ENCODE results near the gene ACTR3. TPM values are rescaled to one million over a fixed set of nuclear protein-coding genes. Genes with fewer than 3 reads are reported as not detected.
"Not testable (repeated sequence)": the region's sequence is repeated elsewhere in the genome, so short reads cannot be mapped to it uniquely, and the experiment has no call there.

ACTR3 gene
- total RNA-seq, 4 donors from 2014 or later, result 163 to 198 (median 188) TPM

DNA sequence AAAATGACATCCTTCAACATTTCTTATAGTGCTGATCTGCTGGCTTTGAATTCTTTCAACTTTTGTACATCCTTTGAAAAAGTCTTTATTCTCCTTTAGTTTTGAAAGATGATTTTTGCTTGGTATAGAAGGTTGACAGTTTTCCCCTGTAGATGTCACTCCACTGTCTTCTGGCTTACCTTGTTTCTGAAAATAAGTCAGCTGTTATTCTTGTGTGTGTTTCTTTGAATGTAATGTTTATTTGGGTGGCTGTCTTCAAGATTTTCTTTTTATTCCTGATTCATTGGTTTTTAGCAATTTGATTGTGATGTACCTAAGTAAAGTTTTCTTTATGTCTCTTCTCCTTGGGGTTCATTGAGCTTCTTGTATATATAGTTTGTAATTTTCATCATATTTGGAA lies 47.6 kb downstream of the ACTR3 start:
- Histone ChIP-seq H3K36me3 (peaks cover 18 to 90% (median 65%) of the 10 kb centered on the region in 4 donors), H3K27me3 (no peaks in the 10 kb centered on the region), H3K27ac (replicated peaks in 1 of 4) (no peak overlapping the region), H3K4me1 (no peaks in the 10 kb centered on the region), H3K9me3 (peaks cover 0 to 3% (median 0%) of the 10 kb centered on the region in 4 donors), H3K4me3 (no peak overlapping the region)
- intact Hi-C loops (cut with DNase I), result loop anchor here (10.0 kb wide), 1 partner anchor 183 kb away; the partner anchor contains the start of gene SLC35F5
- TF ChIP-seq, protein P1, sequence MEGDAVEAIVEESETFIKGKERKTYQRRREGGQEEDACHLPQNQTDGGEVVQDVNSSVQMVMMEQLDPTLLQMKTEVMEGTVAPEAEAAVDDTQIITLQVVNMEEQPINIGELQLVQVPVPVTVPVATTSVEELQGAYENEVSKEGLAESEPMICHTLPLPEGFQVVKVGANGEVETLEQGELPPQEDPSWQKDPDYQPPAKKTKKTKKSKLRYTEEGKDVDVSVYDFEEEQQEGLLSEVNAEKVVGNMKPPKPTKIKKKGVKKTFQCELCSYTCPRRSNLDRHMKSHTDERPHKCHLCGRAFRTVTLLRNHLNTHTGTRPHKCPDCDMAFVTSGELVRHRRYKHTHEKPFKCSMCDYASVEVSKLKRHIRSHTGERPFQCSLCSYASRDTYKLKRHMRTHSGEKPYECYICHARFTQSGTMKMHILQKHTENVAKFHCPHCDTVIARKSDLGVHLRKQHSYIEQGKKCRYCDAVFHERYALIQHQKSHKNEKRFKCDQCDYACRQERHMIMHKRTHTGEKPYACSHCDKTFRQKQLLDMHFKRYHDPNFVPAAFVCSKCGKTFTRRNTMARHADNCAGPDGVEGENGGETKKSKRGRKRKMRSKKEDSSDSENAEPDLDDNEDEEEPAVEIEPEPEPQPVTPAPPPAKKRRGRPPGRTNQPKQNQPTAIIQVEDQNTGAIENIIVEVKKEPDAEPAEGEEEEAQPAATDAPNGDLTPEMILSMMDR (IDR thresholded peaks at IDR 0.05), result no peak
- DNase-seq (ENCODE audit: extremely low spot score), result no peak

DNA sequence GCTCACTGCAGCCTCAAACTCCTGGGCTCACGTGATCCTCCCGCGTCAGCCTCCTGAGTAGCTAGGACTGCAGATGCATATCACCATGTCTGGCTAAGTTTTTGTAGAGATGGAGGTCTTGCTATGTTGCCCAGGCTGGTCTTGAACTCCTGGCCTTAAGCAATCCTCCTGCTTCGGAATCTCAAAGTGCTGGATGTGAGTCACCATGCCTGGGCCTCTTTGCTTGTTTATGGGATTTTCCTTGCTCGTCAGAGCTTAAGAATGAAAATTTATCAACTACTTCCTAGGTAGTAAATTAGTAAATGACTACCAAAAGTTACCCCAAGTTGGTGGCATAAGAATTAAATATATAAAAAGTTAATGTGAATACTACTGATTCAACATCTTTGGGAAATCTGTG lies 51.0 kb downstream of the ACTR3 start:
- TF ChIP-seq, protein P1 (IDR thresholded peaks at IDR 0.05), result no peak
- TF ChIP-seq POLR2AphosphoS5 (IDR thresholded peaks at IDR 0.05) (no peak), EP300 (IDR thresholded peaks at IDR 0.05) (no peak), POLR2A (IDR thresholded peaks at IDR 0.05; ENCODE audit: low read depth) (no peak)
- DNase-seq (ENCODE audit: extremely low spot score), result no peak
- peaks cover 0 to 3% (median 0%) of the 10 kb centered on the region in 4 donors for H3K9me3 ChIP-seq
- intact Hi-C loops (cut with DNase I), result no loop called here
- WGBS, result 96% methylated on average over 5 of the region's 5 CpGs
- no peak overlapping the region for H3K4me3 ChIP-seq
- no peaks in the 10 kb centered on the region for H3K4me1 ChIP-seq
- peaks cover 10 to 92% (median 66%) of the 10 kb centered on the region in 4 donors for H3K36me3 ChIP-seq
- H3K27ac ChIP-seq (replicated peaks in 1 of 4), result no peak overlapping the region
- no peaks in the 10 kb centered on the region for H3K27me3 ChIP-seq

DNA sequence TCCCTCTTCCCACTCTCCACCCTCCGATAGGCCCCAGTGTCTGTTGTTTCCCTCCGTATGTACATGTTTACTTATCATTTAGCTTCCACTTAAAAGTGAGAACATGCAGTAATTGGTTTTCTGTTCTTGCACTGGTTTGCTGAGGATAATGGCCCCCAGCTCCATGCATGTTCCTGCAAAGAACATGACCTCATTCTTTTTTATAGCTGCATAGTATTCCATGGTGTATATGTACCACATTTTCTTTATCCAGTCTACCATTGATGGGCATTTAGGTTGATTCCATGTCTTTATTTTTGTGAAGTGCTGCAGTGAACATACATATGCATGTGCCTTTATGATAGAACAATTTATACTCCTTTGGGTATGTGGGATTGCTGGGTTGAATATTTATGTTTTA lies 55.9 kb downstream of the ACTR3 start:
- DNase-seq (ENCODE audit: extremely low spot score); H3K27ac ChIP-seq (replicated peaks in 1 of 4); intact Hi-C loops (cut with DNase I); H3K4me1 ChIP-seq; H3K4me3 ChIP-seq; H3K9me3 ChIP-seq; H3K27me3 ChIP-seq: not testable (repeated sequence)
- 91% methylated on average over 2 of the region's 2 CpGs for WGBS
- peaks cover 24 to 95% (median 58%) of the 10 kb centered on the region in 4 donors for H3K36me3 ChIP-seq

DNA sequence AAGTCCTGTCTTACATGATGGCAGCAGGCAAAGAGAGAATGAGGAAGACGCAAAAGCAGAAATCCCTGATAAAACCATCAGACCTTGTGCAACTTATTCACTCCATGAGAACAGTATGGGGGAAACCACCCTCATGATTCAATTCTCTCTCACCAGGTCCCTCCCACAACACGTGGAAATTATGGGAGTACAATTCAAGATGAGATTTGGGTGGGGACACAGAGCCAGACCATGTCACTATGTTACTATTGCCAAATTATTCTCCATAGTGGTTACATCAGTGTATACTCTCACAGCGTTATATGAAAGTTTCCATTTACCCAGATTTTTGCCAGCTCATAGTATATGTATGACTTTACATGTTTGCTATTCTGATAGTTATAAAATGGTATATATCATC lies 61.0 kb downstream of the ACTR3 start:
- H3K27ac ChIP-seq (replicated peaks in 1 of 4); H3K9me3 ChIP-seq; H3K27me3 ChIP-seq; DNase-seq (ENCODE audit: extremely low spot score); H3K4me3 ChIP-seq; intact Hi-C loops (cut with DNase I); H3K4me1 ChIP-seq: not testable (repeated sequence)
- peaks cover 40 to 89% (median 67%) of the 10 kb centered on the region in 4 donors for H3K36me3 ChIP-seq
- WGBS, result 84% methylated on average over 3 of the region's 3 CpGs

DNA sequence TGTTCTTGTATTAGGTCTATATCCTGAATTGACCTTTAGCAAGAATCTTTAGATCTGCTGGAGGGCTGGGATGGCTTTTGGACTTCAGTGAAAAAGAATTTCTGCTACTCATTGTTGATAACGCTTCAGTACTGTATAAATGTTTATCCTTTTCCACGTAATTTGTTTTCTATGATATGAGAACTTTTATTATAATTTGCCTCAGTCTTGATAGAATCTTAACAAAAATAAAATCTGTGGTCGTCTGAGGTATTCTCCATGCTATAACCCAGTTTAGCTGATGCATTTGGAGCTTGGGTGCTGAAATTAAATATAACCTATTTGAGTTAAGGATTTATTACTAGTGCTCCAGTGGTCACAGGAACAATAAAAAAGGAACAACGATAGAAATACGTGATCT lies 71.1 kb downstream of the ACTR3 start:
- no peak for TF ChIP-seq POLR2A (IDR thresholded peaks at IDR 0.05; ENCODE audit: low read depth)
- no peak for TF ChIP-seq POLR2AphosphoS5 (IDR thresholded peaks at IDR 0.05)
- H3K36me3 ChIP-seq, result peaks cover under 1 to 43% (median 21%) of the 10 kb centered on the region in 4 donors

DNA sequence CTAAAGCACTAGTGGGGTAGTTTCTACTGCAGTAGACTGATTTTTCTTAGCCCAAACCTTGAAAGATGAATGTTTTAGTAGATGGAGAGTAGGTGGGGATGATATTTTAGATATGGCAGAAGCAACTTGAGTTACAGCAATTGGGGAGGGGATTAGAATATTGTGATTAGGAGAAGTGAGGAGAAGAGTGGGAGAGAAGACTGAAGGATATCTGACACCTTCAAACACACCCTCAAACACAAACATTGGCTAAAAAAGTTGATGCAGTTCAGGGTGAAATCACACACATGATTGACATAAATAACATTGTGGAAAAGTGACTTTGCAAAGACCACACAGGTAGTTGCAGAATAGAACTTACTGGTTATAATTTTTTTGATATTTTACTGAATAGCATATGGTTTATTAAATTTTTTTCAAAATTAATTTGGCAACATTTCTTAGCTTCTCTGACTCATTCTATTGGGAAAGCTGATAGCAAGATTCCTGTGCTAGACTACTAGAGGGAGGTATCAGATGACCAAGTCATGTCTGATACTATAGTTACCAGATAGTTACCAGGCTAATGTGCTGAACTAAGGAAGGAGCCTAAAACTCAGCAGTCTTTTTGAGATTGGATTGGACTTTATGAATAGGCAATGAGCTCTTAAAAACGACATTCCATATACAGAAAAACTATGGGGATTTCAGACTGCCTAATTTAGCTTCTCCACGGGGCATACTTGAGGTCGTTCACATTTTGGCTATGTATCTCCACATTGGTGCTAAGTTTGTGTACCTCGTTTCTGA lies 73.0 kb downstream of the ACTR3 start:
- intact Hi-C loops (cut with DNase I), result no loop called here
- no peaks in the 10 kb centered on the region for H3K27me3 ChIP-seq
- H3K4me1 ChIP-seq, result peaks cover 0 to 9% (median 0%) of the 10 kb centered on the region in 4 donors
- no peaks in the 10 kb centered on the region for H3K9me3 ChIP-seq
- DNase-seq (ENCODE audit: extremely low spot score), result no peak
- H3K36me3 ChIP-seq, result peaks cover 0 to 24% (median 11%) of the 10 kb centered on the region in 4 donors
- TF ChIP-seq POLR2AphosphoS5 (IDR thresholded peaks at IDR 0.05) (no peak), EP300 (IDR thresholded peaks at IDR 0.05) (no peak), POLR2A (IDR thresholded peaks at IDR 0.05; ENCODE audit: low read depth) (no peak)
- TF ChIP-seq, protein P1 (IDR thresholded peaks at IDR 0.05), result no peak
- 84% methylated on average over 4 of the region's 4 CpGs for WGBS
- H3K4me3 ChIP-seq, result no peak overlapping the region
- no peak overlapping the region for H3K27ac ChIP-seq (replicated peaks in 1 of 4)

More for the DNA sequence above, 71.1 kb downstream of the ACTR3 start:
- H3K4me3 ChIP-seq, result no peak overlapping the region
- H3K9me3 ChIP-seq, result no peaks in the 10 kb centered on the region
- no peaks in the 10 kb centered on the region for H3K4me1 ChIP-seq
- DNase-seq (ENCODE audit: extremely low spot score), result no peak
- no peaks in the 10 kb centered on the region for H3K27me3 ChIP-seq
- intact Hi-C loops (cut with DNase I), result no loop called here
- WGBS, result 89% methylated on average over 5 of the region's 5 CpGs
- no peak overlapping the region for H3K27ac ChIP-seq (replicated peaks in 1 of 4)
